ENCODE results near the gene TAOK3.

Gene TAOK3

DNA sequence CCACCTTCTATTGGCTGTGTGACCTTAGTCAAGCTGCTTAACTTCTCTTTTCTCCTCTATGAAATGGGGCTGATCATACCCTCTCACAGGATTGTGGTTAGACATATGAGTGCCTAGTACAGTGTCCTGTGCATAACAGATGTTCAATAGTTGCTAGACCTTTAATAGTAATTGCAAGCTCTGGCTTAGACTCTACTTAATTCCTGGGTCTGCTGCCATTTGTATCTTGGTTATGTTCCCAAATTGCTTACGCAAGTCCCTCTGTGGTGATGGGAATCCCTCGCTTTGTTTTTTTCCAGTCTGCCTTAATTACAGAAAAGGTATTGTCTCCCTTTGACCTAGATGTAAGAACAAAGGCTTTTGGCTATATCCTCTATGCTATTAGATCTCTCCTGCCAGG is 18.7 kb upstream of the TAOK3 start:
- no peak for TF ChIP-seq CTCF (IDR thresholded peaks at IDR 0.05; ENCODE audit: low read depth, low read length)
- in situ Hi-C loops (cut with HindIII; ENCODE audit: low sequenced_read_pairs): no loop called here
- DNase-seq (ENCODE audit: low read depth, low spot score): no peak
- no peak overlapping the region for H3K4me3 ChIP-seq (ENCODE audit: low read depth, low read length)

DNA sequence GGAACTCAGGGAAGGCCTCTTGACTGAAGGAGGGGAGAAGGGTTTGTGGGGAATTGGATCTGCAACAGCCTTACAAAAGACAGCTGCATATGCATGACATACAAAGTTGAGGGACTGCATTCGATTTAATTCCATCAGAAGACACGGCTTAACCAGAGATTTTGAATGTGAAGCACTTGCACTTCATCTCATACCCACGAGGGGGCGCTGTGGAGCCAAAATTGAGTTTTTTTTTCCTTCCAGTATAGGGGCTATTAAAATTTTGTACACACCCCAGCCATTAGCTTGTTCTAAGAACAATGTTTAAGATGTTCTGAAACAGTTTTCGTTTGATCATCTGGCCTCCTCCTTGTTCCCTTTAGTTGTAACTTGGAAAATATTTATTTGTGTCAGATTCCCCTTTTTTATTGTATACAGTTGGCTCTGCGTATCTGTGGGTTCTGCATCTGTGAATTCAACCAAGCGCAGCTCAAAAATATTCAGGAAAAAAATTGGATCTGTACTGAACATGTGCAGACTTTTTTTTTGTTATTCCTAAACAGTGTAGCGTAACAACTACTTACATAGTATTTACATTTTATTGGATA is 5.3 kb upstream of the TAOK3 start:
- H3K4me3 ChIP-seq (ENCODE audit: low read depth, low read length): peak overlapping the region; percentile 90
- TF ChIP-seq CTCF (IDR thresholded peaks at IDR 0.05; ENCODE audit: low read depth, low read length): peak; percentile 91
- DNase-seq (ENCODE audit: low read depth, low spot score): peak; percentile 65
- in situ Hi-C loops (cut with HindIII; ENCODE audit: low sequenced_read_pairs): loop anchor here (10.0 kb wide), 1 partner anchor 193 kb away; no protein-coding TSS in a partner anchor

- DNase-seq (ENCODE audit: low read depth, low spot score): no peak
- TF ChIP-seq CTCF (IDR thresholded peaks at IDR 0.05; ENCODE audit: low read depth, low read length): no peak
- in situ Hi-C loops (cut with HindIII; ENCODE audit: low sequenced_read_pairs): loop anchor here (10.0 kb wide), 1 partner anchor 192 kb away; no protein-coding TSS in a partner anchor
- peak overlapping the region; percentile 90 for H3K4me3 ChIP-seq (ENCODE audit: low read depth, low read length)
These were observed 4.5 kb upstream of the TAOK3 start for GRCh38 chr12:118377021-118377883.

- peak; percentile 80 for DNase-seq (ENCODE audit: low read depth, low spot score)
- TF ChIP-seq CTCF (IDR thresholded peaks at IDR 0.05; ENCODE audit: low read depth, low read length): peak; percentile 98
- peak within 1 kb of the TSS; percentile 90 for H3K4me3 ChIP-seq (ENCODE audit: low read depth, low read length)
- in situ Hi-C loops (cut with HindIII; ENCODE audit: low sequenced_read_pairs): loop anchor here (10.0 kb wide), 1 partner anchor 192 kb away; no protein-coding TSS in a partner anchor
These were observed 3.6 kb upstream of the TAOK3 start, which contains the start of gene SUDS3 for GRCh38 chr12:118376089-118377020. SUDS3 (plus strand) TSS chr12:118376555; CDS start chr12:118376692, 137 bp downstream.

DNA sequence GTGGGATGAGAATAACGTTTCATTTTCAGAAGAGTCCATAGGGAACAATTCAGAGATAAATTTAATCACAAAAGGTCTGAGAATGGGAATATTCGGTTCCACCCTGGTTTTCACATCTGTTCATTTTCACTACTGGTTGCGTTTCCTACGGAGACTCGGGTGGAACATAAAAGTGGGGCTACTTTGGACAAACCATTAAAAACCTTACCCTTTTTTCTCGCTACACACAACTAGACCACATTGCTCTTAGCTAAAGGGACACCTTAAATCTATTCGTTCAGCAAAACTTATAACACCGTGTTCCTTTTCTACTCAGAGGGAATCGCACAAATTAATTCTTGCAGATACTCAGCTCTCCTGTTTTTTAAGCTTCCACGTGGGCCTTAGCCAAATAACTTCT is 2.6 kb upstream of the TAOK3 start:
- TF ChIP-seq CTCF (IDR thresholded peaks at IDR 0.05; ENCODE audit: low read depth, low read length): no peak
- H3K4me3 ChIP-seq (ENCODE audit: low read depth, low read length): no peak overlapping the region
- in situ Hi-C loops (cut with HindIII; ENCODE audit: low sequenced_read_pairs): loop anchor here (10.0 kb wide), 1 partner anchor 191 kb away; no protein-coding TSS in a partner anchor
- no peak for DNase-seq (ENCODE audit: low read depth, low spot score)

DNA sequence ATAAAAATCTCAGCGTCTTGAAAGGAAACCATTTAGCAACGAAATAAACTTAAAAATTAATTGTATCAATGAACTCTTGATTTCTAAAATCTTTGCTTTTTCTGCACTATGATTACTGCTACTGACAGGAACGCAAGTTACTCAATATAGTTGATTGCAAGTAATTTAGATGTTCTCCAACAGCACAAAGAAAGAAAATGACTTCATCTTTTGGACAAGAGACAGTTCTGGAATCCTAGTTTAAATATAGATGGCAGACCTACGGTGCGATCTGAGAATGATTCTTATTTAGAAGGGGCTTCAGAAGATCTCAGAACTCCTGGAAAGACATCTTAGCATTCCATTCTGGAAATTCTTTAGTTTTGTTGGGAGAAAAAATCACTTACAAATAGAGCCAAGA is 2.2 kb upstream of the TAOK3 start:
- DNase-seq (ENCODE audit: low read depth, low spot score): no peak
- in situ Hi-C loops (cut with HindIII; ENCODE audit: low sequenced_read_pairs): loop anchor here (10.0 kb wide), 1 partner anchor 190 kb away; no protein-coding TSS in a partner anchor
- no peak for TF ChIP-seq CTCF (IDR thresholded peaks at IDR 0.05; ENCODE audit: low read depth, low read length)
- H3K4me3 ChIP-seq (ENCODE audit: low read depth, low read length): no peak overlapping the region

Data from astrocyte of the spinal cord (primary cell).